Measurements from ENCODE around the gene TMCC1. TPM values are rescaled to one million over a fixed set of nuclear protein-coding genes. Genes with fewer than 3 reads are reported as not detected.

Gene TMCC1
- total RNA-seq, 1 donor from 2014 or later, result 52.5 TPM

DNA sequence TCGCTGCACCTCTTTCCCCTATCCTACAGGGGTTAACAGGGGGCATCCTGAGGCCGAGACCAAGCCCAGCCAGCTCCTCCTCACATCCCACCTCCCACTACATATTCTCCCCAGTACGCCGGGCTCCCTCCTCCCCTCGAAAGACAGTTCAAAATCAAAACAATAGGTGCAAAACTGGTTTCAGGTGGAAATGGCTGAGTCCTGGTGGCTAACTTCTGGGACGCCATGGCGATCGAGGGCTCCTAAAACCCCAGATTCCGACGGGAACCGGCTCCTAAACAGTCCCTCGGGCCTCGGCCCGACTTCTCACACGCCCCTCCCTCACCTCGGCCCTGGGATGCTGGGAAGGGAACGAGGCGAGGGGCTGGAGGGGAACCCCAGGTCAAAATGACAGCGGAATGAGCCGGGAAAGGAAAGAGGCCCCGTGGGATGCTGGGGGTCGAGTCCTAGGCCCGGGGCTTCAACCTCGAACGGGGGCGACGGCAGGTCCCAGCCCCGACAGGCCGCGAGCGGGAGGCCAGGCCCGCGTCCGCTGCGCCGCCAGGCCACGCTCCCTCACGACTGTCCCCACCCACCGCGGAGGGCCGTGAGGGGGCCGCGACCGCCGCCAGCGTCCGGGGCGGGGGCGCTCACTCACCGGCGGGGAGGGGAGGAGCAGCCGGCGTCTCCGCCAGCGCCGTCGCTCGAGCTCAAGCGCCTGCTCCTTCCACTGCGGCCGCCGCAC, 492 bp downstream of the TMCC1 start:
- peak overlapping the region; percentile 99 for H3K27ac Mint-ChIP-seq
- H3K4me3 Mint-ChIP-seq (ENCODE audit: low read depth), result peak overlapping the region; percentile 96
- DNase-seq (ENCODE audit: low spot score, unreplicated experiment), result peak; percentile 60
- H3K4me1 Mint-ChIP-seq (ENCODE audit: low read depth), result peaks cover 29% of the 10 kb centered on the region
- H3K9me3 Mint-ChIP-seq (ENCODE audit: low read depth), result peaks cover 5% of the 10 kb centered on the region
- H3K36me3 Mint-ChIP-seq (ENCODE audit: insufficient read depth), result peaks cover 4% of the 10 kb centered on the region
- TF ChIP-seq CTCF (IDR thresholded peaks at IDR 0.05; ENCODE audit: unreplicated experiment), result no peak
- H3K27me3 Mint-ChIP-seq, result no peaks in the 10 kb centered on the region

- peaks cover 29% of the 10 kb centered on the region for H3K4me1 Mint-ChIP-seq (ENCODE audit: low read depth)
- no peak for DNase-seq (ENCODE audit: low spot score, unreplicated experiment)
- peaks cover 4% of the 10 kb centered on the region for H3K36me3 Mint-ChIP-seq (ENCODE audit: insufficient read depth)
- peaks cover 5% of the 10 kb centered on the region for H3K9me3 Mint-ChIP-seq (ENCODE audit: low read depth)
- TF ChIP-seq CTCF (IDR thresholded peaks at IDR 0.05; ENCODE audit: unreplicated experiment), result no peak
- no peaks in the 10 kb centered on the region for H3K27me3 Mint-ChIP-seq
- H3K4me3 Mint-ChIP-seq (ENCODE audit: low read depth), result peak overlapping the region; percentile 96
- H3K27ac Mint-ChIP-seq, result peak overlapping the region; percentile 99
These were observed 1.0 kb downstream of the TMCC1 start for GRCh38 chr3:129892486-129892856.

GRCh38 chr3:129890891-129891290, 2.6 kb downstream of the TMCC1 start:
- Mint-ChIP-seq H3K9me3 (ENCODE audit: low read depth) (no peaks in the 10 kb centered on the region), H3K36me3 (ENCODE audit: insufficient read depth) (peaks cover 3% of the 10 kb centered on the region), H3K27me3 (no peaks in the 10 kb centered on the region), H3K4me3 (ENCODE audit: low read depth) (peak overlapping the region; percentile 46), H3K27ac (no peak overlapping the region), H3K4me1 (ENCODE audit: low read depth) (peaks cover 29% of the 10 kb centered on the region)
- TF ChIP-seq CTCF (IDR thresholded peaks at IDR 0.05; ENCODE audit: unreplicated experiment), result no peak
- DNase-seq (ENCODE audit: low spot score, unreplicated experiment), result no peak

GRCh38 chr3:129890125-129890524, 3.4 kb downstream of the TMCC1 start:
- no peak overlapping the region for H3K27ac Mint-ChIP-seq
- no peak for DNase-seq (ENCODE audit: low spot score, unreplicated experiment)
- H3K36me3 Mint-ChIP-seq (ENCODE audit: insufficient read depth), result peaks cover 3% of the 10 kb centered on the region
- H3K9me3 Mint-ChIP-seq (ENCODE audit: low read depth), result no peaks in the 10 kb centered on the region
- no peaks in the 10 kb centered on the region for H3K27me3 Mint-ChIP-seq
- TF ChIP-seq CTCF (IDR thresholded peaks at IDR 0.05; ENCODE audit: unreplicated experiment), result no peak
- H3K4me1 Mint-ChIP-seq (ENCODE audit: low read depth), result peaks cover 29% of the 10 kb centered on the region
- H3K4me3 Mint-ChIP-seq (ENCODE audit: low read depth), result no peak overlapping the region

DNA sequence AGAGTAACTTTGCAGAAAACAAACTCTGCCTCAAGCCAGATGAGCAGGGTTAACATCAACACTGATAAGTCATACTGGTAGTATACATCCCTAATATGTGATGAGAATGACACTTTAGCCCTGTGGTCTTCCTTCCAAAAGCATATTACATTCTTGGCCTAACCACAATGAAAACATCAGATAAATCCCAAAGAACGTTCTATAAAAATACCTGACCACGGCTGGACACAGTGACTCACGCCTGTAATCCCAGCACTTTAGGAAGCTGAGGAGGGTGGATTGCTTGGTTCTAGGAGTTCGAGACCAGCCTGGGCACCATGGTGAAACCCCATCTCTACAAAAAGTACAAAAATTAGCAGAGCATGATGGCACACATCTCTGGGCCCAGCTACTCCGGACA, 4.7 kb downstream of the TMCC1 start:
- DNase-seq (ENCODE audit: low spot score, unreplicated experiment), result no peak
- Mint-ChIP-seq H3K27ac (no peak overlapping the region), H3K4me1 (ENCODE audit: low read depth) (peaks cover 25% of the 10 kb centered on the region), H3K36me3 (ENCODE audit: insufficient read depth) (peaks cover 5% of the 10 kb centered on the region), H3K9me3 (ENCODE audit: low read depth) (no peaks in the 10 kb centered on the region), H3K4me3 (ENCODE audit: low read depth) (no peak overlapping the region), H3K27me3 (no peaks in the 10 kb centered on the region)
- TF ChIP-seq CTCF (IDR thresholded peaks at IDR 0.05; ENCODE audit: unreplicated experiment), result no peak

Measured in progenitor cell of endocrine pancreas (in vitro differentiated cells).